Measurements from ENCODE around the gene IL37.

- no peak for TF ChIP-seq POLR2A (IDR thresholded peaks at IDR 0.05; ENCODE audit: low read depth, low read length)
- no peak for TF ChIP-seq SPI1 (IDR thresholded peaks at IDR 0.05; ENCODE audit: low read depth, low read length)
- TF ChIP-seq TAF1 (IDR thresholded peaks at IDR 0.05; ENCODE audit: low read depth, low read length), result no peak
- TF ChIP-seq POLR2AphosphoS5 (IDR thresholded peaks at IDR 0.05; ENCODE audit: low read depth, low read length), result no peak
- no peak for TF ChIP-seq PAX5 (IDR thresholded peaks at IDR 0.05; ENCODE audit: insufficient read depth, low read length, severe bottlenecking)
These were observed 3.7 kb upstream of the IL37 start for GRCh38 chr2:112907001-112907949.
